NCI-H1436 treated with DMSO at 0.1 percent for 48 hours (cell line): ENCODE data around the gene PLD4.
"Not testable (repeated sequence)": the region's sequence is repeated elsewhere in the genome, so short reads cannot be mapped to it uniquely, and the experiment has no call there.

ENCODE experiments used
- DNase-seq: peaks from one replicate; lab custom pipeline; 2025; lab: John Stamatoyannopoulos, UW

Gene PLD4

GRCh38 chr14:104886690-104887622 is 37.7 kb upstream of the PLD4 start:
- no peak for DNase-seq

GRCh38 chr14:104887623-104888488 is 36.8 kb upstream of the PLD4 start:
- no peak for DNase-seq

GRCh38 chr14:104888489-104889374 is 35.9 kb upstream of the PLD4 start:
- DNase-seq: no peak

- DNase-seq: no peak
These were observed 35.3 kb upstream of the PLD4 start for GRCh38 chr14:104889375-104889757.

- not testable (repeated sequence) for DNase-seq
These were observed 34.4 kb upstream of the PLD4 start for GRCh38 chr14:104890292-104890691.

GRCh38 chr14:104891121-104891551 is 33.5 kb upstream of the PLD4 start:
- no peak for DNase-seq

- DNase-seq: no peak
These were observed 32.8 kb upstream of the PLD4 start for GRCh38 chr14:104891664-104892530.

GRCh38 chr14:104892531-104893434 is 31.9 kb upstream of the PLD4 start:
- DNase-seq: no peak

- DNase-seq: no peak
These were observed 31.1 kb upstream of the PLD4 start for GRCh38 chr14:104893435-104894207.

- DNase-seq: no peak
These were observed 30.1 kb upstream of the PLD4 start for GRCh38 chr14:104894331-104895206.

- DNase-seq: no peak
These were observed 29.4 kb upstream of the PLD4 start for GRCh38 chr14:104895207-104895785.

GRCh38 chr14:104895786-104896661 is 28.7 kb upstream of the PLD4 start:
- peak; percentile 5 for DNase-seq

- no peak for DNase-seq
These were observed 27.1 kb upstream of the PLD4 start for GRCh38 chr14:104897330-104898194.

- DNase-seq: no peak
These were observed 26.5 kb upstream of the PLD4 start for GRCh38 chr14:104898195-104898558.

- no peak for DNase-seq
These were observed 25.7 kb upstream of the PLD4 start for GRCh38 chr14:104898870-104899510.
